ENCODE results near the gene AHSG. TPM values are rescaled to one million over a fixed set of nuclear protein-coding genes. Genes with fewer than 3 reads are reported as not detected.

AHSG gene
- total and polyA plus RNA-seq, 4 donors = 0.03 to 0.92 (median 0.20) TPM; not detected in 1

GRCh38 chr3:186614597-186615483 lies 2.0 kb downstream of the AHSG start:
- H3K27me3 ChIP-seq (ENCODE audit: control insufficient read depth in 3 of 3, insufficient read depth in 3 of 3, low read length in 2 of 3) = peaks cover 0 to 4% (median 0%) of the 10 kb centered on the region in 3 donors

DNA sequence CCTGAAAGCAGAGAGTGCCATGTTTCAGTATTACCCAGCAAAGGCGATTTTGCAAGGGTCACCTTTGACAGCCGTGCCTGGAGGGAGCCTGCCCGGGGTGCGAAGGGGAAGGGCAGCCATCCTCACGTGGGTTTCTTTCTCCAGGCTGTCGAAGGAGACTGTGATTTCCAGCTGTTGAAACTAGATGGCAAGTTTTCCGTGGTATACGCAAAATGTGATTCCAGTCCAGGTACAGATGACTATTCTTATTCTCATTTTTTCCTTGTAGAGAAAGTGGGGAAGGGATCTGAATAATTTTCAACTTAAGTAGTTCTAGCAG lies 3.4 kb downstream of the AHSG start:
- Histone ChIP-seq H3K36me3 (ENCODE audit: control insufficient read depth in 4 of 4, insufficient read depth in 4 of 4, low read length in 4 of 4) (no peaks in the 10 kb centered on the region), H3K27me3 (ENCODE audit: control insufficient read depth in 3 of 3, insufficient read depth in 3 of 3, low read length in 2 of 3) (peaks cover 0 to 4% (median 0%) of the 10 kb centered on the region in 3 donors), H3K4me1 (ENCODE audit: control insufficient read depth in 5 of 5, insufficient read depth in 5 of 5, low read length in 5 of 5) (no peaks in the 10 kb centered on the region), H3K9me3 (ENCODE audit: control insufficient read depth in 4 of 4, insufficient read depth in 3 of 4, low read length in 3 of 4) (no peaks in the 10 kb centered on the region), H3K4me3 (no peak overlapping the region), H3K9ac (ENCODE audit: insufficient read depth in 1 of 2, low read length in 2 of 2) (no peak overlapping the region), H3K27ac (ENCODE audit: low read depth in 1 of 2, low read length in 1 of 2) (no peak overlapping the region)
- WGBS, 2 donors = 86 to 87% methylated on average over 8 of the region's 8 CpGs
- no peak for DNase-seq
- no peak for ATAC-seq (ENCODE audit: insufficient read depth, low FRiP score)
- no peak for TF ChIP-seq CTCF (IDR thresholded peaks at IDR 0.05; ENCODE audit: control extremely low read depth, extremely low read depth)

More at GRCh38 chr3:186614597-186615483, 2.0 kb downstream of the AHSG start:
- H3K36me3 ChIP-seq (ENCODE audit: control insufficient read depth in 4 of 4, insufficient read depth in 4 of 4, low read length in 4 of 4) = no peaks in the 10 kb centered on the region
- no peaks in the 10 kb centered on the region for H3K9me3 ChIP-seq (ENCODE audit: control insufficient read depth in 4 of 4, insufficient read depth in 3 of 4, low read length in 3 of 4)
- no peak overlapping the region for H3K9ac ChIP-seq (ENCODE audit: insufficient read depth in 1 of 2, low read length in 2 of 2)
- H3K27ac ChIP-seq (ENCODE audit: low read depth in 1 of 2, low read length in 1 of 2) = no peak overlapping the region
- peak; percentile 76 to 82 (median 78) for DNase-seq
- H3K4me1 ChIP-seq (ENCODE audit: control insufficient read depth in 5 of 5, insufficient read depth in 5 of 5, low read length in 5 of 5) = no peaks in the 10 kb centered on the region
- peak; percentile 92 for TF ChIP-seq CTCF (IDR thresholded peaks at IDR 0.05; ENCODE audit: control extremely low read depth, extremely low read depth)
- H3K4me3 ChIP-seq = no peak overlapping the region
- ATAC-seq (ENCODE audit: insufficient read depth, low FRiP score) = peak; percentile 74
- 33% methylated on average over 16 of the region's 16 CpGs for WGBS, 2 donors

DNA sequence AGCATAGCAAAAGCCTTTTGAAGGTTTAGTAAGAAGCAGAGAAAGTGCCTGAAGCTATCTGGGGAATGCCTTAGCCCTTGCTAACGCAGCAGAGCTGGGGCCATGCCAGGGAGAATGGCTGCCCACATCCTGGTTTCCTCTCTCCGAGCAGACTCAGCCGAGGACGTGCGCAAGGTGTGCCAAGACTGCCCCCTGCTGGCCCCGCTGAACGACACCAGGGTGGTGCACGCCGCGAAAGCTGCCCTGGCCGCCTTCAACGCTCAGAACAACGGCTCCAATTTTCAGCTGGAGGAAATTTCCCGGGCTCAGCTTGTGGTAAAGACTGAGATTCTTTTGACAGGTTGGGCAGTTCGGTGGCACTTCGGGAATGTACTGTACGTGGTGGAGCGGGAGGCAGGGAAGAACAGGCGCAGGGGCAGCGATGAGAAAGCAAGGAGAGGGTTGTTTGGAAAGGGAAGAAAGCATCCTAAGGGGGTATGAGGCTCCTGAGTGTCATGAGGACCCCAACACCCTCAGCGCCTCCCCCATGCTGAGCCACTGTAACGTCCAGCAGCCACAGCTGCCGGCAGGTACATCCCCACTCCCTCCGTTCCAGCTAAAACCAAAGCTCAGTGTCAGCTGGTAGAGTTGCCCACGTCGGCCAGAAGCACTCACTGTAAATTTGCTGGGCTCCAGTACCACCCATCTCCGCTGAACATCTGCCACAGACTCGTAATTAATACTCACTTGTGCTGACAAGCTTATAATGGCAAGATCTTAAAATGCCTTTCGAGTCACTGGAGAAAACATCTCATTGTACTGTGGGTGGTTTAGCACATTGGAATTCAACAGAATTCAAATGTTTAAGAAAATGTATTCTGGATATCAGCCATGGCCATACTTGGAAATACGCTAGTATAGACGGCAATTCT lies 4.4 kb downstream of the AHSG start:
- H3K4me3 ChIP-seq = no peak overlapping the region

More for the DNA sequence above, 4.4 kb downstream of the AHSG start:
- WGBS, 2 donors = 19 to 22% methylated on average over 31 of the region's 31 CpGs
- no peaks in the 10 kb centered on the region for H3K4me1 ChIP-seq (ENCODE audit: control insufficient read depth in 5 of 5, insufficient read depth in 5 of 5, low read length in 5 of 5)
- no peak overlapping the region for H3K9ac ChIP-seq (ENCODE audit: insufficient read depth in 1 of 2, low read length in 2 of 2)
- ATAC-seq (ENCODE audit: insufficient read depth, low FRiP score) = peak; percentile 94
- H3K9me3 ChIP-seq (ENCODE audit: control insufficient read depth in 4 of 4, insufficient read depth in 3 of 4, low read length in 3 of 4) = peaks cover 0 to under 1% (median 0%) of the 10 kb centered on the region in 4 donors
- peak; percentile 72 to 85 (median 73) for DNase-seq
- H3K27ac ChIP-seq (ENCODE audit: low read depth in 1 of 2, low read length in 1 of 2) = peak overlapping the region in 1 of 2 donors; percentile 22
- H3K36me3 ChIP-seq (ENCODE audit: control insufficient read depth in 4 of 4, insufficient read depth in 4 of 4, low read length in 4 of 4) = no peaks in the 10 kb centered on the region
- peak; percentile 93 for TF ChIP-seq CTCF (IDR thresholded peaks at IDR 0.05; ENCODE audit: control extremely low read depth, extremely low read depth)
- H3K27me3 ChIP-seq (ENCODE audit: control insufficient read depth in 3 of 3, insufficient read depth in 3 of 3, low read length in 2 of 3) = peaks cover 0 to 4% (median 0%) of the 10 kb centered on the region in 3 donors
